Medulla oblongata (tissue), 1 donor: Measurements from ENCODE around the gene TMEM242.

Experiments
- DNase-seq: peaks from one replicate; pipeline ENCODE4 v3.0.0-alpha.2; 2015; ENCODE audit errors: extremely low spot score

Gene TMEM242

GRCh38 chr6:157290797-157291196, 32.5 kb downstream of the TMEM242 start:
- no peak for DNase-seq

- DNase-seq = no peak
These were observed 33.6 kb downstream of the TMEM242 start for GRCh38 chr6:157289764-157290163.

- no peak for DNase-seq
These were observed 34.7 kb downstream of the TMEM242 start for GRCh38 chr6:157288575-157288974.

- DNase-seq = no peak
These were observed 35.4 kb downstream of the TMEM242 start for GRCh38 chr6:157287923-157288322.

GRCh38 chr6:157287247-157287850, 36.0 kb downstream of the TMEM242 start:
- DNase-seq = no peak

- DNase-seq = no peak
These were observed 37.9 kb downstream of the TMEM242 start for GRCh38 chr6:157285422-157285779.

- DNase-seq = no peak
These were observed 38.4 kb downstream of the TMEM242 start for GRCh38 chr6:157284738-157285421.

GRCh38 chr6:157283900-157284737, 39.2 kb downstream of the TMEM242 start:
- DNase-seq = no peak

GRCh38 chr6:157283330-157283898, 39.9 kb downstream of the TMEM242 start:
- no peak for DNase-seq

GRCh38 chr6:157282284-157282683, 41.0 kb downstream of the TMEM242 start:
- DNase-seq = no peak

- DNase-seq = no peak
These were observed 41.7 kb downstream of the TMEM242 start for GRCh38 chr6:157281570-157281969.

GRCh38 chr6:157280947-157281346, 42.4 kb downstream of the TMEM242 start:
- DNase-seq = no peak

GRCh38 chr6:157280157-157280556, 43.2 kb downstream of the TMEM242 start:
- no peak for DNase-seq

- DNase-seq = no peak
These were observed 45.1 kb downstream of the TMEM242 start for GRCh38 chr6:157278171-157278570.

- DNase-seq = no peak
These were observed 46.6 kb downstream of the TMEM242 start for GRCh38 chr6:157276731-157277130.

GRCh38 chr6:157276134-157276532, 47.2 kb downstream of the TMEM242 start:
- DNase-seq = no peak

GRCh38 chr6:157274471-157275226, 48.7 kb downstream of the TMEM242 start:
- DNase-seq = peak; percentile 83

- no peak for DNase-seq
These were observed 49.4 kb downstream of the TMEM242 start for GRCh38 chr6:157273756-157274470.

GRCh38 chr6:157272866-157273755, 50.2 kb downstream of the TMEM242 start:
- DNase-seq = no peak

- no peak for DNase-seq
These were observed 50.9 kb downstream of the TMEM242 start for GRCh38 chr6:157272372-157272771.
